Panc1 (cell line): ENCODE data around the gene OPTC.

ENCODE experiments used
- CTCF ChIP-seq: fragments of 450-650 bp; IDR thresholded peaks from 2 replicates; pipeline ENCODE4 v1.5.1; 2017; ENCODE audit warnings: mild to moderate bottlenecking
- POLR2AphosphoS5 ChIP-seq: IDR thresholded peaks from 2 replicates; pipeline ENCODE4 v1.6.1; 2012; ENCODE audit warnings: mild to moderate bottlenecking, low read depth, low read length, moderate library complexity
- REST ChIP-seq, 2 experiments: IDR thresholded peaks; 2 replicates each; pipeline ENCODE4 v1.6.1; 2011 to 2012; ENCODE audit warnings: low read depth in 2 of 2, control low read depth in 1 of 2, low read length in 1 of 2, mild to moderate bottlenecking in 1 of 2, moderate library complexity in 1 of 2; ENCODE audit not compliant: insufficient read depth in 1 of 2
- SIN3A ChIP-seq: IDR thresholded peaks from 2 replicates; pipeline ENCODE4 v1.6.1; 2012; ENCODE audit warnings: low read depth, mild to moderate bottlenecking, low read length, moderate library complexity, borderline replicate concordance; ENCODE audit not compliant: insufficient read depth

DNA sequence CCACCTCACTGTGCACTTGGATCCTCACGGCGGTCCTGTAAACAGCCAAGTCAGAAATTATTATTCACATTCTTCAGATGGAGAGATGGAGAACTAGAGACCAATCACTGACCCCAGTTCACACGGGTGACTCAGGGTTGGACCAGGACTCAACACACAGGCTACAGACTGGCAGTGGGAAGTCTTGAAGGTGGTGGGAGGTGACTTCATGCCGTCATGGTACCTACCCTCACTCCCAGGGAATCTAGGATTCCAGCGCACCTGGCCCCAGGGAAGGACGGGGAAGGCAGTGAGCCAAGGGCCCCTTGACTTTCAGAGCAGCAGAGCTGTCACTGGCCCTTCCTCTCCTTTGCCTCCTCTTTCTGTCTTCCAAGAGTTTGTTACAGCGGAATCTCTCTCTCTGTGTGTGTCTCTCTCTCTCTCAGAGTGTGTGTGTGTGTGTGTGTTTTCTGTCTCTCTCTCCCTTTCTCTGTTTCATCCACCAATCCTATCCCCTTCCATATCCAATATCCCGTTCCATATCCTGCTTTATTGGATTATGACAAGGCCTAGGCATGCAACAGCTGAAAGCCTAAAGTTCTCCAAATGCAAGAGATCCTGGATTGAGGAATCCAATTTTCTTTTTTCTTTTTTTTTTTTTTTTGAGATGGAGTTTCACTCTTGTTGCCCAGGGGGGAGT, 11.7 kb downstream of the OPTC start:
- TF ChIP-seq CTCF (no peak), SIN3A (no peak), REST (IDR thresholded peaks at IDR 0.05; ENCODE audit: insufficient read depth in 1 of 2, low read depth in 2 of 2, low read length in 1 of 2) (no peak), POLR2AphosphoS5 (no peak)
